Endometrium (tissue), 2 donors: ENCODE results near the gene ADSS2.
"Not testable (repeated sequence)": the region's sequence is repeated elsewhere in the genome, so short reads cannot be mapped to it uniquely, and the experiment has no call there.

ENCODE experiments used
- FAIRE-seq: peaks from 2 replicates; lab custom pipeline; 2012; peaks lifted over from hg19 to GRCh38; lab: Jason Lieb, UNC
- donor health status: control.
- donor health status: control.

Gene ADSS2

GRCh38 chr1:244395965-244396364, 55.7 kb downstream of the ADSS2 start:
- no peak for FAIRE-seq

DNA sequence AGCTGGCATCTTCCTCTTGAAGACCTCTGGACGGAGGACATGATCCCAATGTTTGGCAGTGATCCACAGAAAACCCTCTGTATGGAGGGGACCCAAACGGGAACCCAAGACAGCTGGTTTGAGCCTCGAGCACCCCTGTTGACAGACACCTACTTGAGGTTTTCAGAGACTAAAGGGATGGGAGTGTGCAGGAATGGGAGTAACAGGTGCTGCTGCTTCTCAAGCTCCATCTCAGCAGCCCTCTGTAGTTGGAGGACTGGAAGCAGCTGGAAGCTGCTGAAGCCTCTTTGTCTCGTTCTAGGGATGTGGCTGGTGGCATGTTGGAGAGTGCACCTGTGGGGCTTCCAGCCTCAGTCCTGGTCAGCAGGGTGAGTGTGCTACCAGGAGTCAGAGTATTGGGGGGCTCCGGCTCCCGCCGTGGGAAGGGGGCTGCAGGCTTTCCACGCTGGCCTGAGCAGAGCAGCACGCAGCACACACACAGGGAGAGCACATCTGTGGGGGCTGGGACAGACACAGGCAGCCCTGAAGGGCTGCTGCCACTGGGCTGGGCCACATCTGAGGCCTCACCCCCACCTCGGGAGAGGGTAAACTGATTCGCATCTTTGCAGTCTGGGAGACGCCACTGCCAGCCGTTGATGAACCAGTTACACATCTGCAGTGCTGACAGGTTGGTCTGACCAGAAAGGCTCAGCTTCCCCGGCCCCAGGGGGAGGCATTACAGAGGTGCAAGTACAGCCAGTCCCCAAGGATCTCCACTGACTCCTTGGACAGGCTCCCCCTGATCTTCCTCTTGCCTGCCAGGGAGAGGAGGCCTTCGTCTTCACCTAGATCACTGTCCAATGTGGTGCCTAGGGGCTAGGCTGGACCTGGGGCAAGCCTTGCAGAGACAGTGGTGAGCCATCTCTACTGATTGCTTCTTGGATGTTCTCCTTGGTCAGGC, 56.6 kb downstream of the ADSS2 start:
- no peak for FAIRE-seq

DNA sequence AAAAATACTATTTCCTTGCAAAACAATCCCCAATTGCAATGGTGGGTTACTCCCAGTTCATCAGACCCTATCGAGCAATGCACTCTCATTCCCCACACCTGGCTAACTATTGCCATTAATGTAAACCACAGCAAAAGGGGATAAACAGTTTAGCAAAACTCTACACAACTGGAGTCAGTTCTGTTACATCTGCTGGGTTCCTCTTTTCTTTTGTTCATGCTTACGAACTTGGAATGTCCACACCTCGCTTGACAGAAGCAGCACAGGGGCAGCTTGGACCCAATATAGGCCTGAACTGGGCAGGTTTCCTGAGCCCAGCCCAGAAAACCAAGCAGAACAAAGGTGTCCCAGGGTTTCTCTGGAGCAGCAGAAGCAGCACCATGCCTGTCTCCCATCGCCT, 57.4 kb downstream of the ADSS2 start:
- no peak for FAIRE-seq

GRCh38 chr1:244393604-244394176, 58.0 kb downstream of the ADSS2 start:
- no peak for FAIRE-seq

GRCh38 chr1:244391761-244392160, 59.9 kb downstream of the ADSS2 start:
- FAIRE-seq, result no peak

- no peak for FAIRE-seq
Measured at GRCh38 chr1:244388961-244389360, 62.7 kb downstream of the ADSS2 start.

GRCh38 chr1:244387415-244387814, 64.3 kb downstream of the ADSS2 start:
- FAIRE-seq, result no peak

GRCh38 chr1:244386595-244386994, 65.1 kb downstream of the ADSS2 start:
- no peak for FAIRE-seq

GRCh38 chr1:244384066-244384465, 67.6 kb downstream of the ADSS2 start:
- no peak for FAIRE-seq

GRCh38 chr1:244383278-244383884, 68.3 kb downstream of the ADSS2 start:
- no peak for FAIRE-seq

- FAIRE-seq, result no peak
Measured at GRCh38 chr1:244381878-244382565, 69.7 kb downstream of the ADSS2 start.

DNA sequence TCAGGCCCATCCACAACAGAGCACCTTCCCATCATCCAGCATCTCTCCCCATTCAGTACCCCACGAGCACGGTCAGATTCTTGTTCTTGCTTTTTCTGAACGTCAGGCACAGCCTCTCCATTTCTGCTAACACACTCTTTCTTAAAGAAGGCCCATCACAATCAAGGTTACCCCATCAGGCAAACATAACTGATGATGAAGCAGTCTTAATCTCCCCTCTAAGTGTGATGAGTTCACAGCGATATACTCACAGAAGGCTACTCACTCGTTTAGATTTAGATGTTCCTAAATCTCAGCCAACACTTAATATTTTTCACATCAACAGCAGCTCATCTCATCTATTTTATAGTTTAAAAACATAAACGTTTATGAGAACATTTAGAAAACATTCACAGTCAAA, 75.6 kb downstream of the ADSS2 start:
- no peak for FAIRE-seq

DNA sequence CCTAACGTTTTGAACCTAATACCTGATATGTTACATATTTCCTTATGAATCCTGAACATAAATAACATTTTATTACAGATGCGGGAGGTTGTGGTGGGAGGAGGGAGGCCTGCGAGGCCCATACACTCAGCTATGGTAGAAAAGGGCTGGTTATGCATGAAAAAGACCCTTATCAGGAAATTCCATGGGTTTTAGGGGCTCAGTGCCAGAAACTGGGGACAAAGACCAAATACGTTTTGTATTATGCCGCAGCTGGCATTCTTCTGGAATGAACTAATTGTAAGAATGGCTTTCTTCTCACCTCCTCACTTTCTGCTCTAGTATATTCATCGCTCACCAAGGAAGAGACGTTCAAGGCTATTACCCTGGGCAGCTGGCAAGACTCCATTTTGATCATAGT, 76.7 kb downstream of the ADSS2 start:
- FAIRE-seq, result no peak

- FAIRE-seq, result not testable (repeated sequence)
Measured at GRCh38 chr1:244374484-244374883, 77.2 kb downstream of the ADSS2 start.

DNA sequence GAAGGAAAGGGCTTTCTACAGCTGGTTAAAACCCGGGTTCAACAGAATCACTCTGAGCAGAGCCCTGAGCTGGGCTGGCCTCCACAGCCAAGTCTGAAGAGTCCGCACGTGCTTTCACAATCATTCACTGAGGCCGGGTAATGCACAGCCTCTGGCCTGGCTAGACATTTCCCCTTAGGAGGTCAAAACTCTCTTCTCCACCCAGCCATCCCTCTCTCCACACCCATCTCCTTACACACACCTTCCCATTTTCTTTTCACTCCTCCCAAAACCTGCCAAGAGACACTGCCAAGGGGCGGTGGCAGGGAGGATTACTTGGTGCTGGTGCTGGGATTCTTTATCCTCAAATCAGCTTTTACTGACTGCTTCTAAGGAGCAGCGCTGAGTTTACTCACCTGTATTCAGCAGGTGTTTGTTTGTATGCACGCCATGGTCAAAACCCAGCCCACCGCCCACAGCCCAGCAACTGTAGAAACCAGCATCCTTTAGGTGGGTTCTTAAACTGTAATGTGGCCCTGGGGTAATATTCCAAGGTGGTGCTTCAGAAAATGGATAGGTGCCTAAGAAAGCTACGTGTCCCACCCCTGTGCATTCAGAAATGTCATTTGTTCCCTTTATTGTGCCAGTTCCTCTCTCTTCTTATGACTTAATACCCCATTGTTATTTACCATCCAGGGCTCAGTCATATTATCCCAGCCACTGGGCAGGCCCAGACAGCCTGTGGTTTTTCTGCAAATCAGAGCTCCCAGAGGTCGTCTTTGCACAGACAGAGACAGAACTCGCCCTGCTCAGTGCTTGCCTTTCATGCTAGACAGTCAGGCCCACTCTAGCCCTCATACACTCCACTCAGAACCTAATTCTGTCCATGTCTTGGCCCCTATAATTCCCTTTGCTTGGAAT, 80.2 kb downstream of the ADSS2 start:
- FAIRE-seq, result no peak

DNA sequence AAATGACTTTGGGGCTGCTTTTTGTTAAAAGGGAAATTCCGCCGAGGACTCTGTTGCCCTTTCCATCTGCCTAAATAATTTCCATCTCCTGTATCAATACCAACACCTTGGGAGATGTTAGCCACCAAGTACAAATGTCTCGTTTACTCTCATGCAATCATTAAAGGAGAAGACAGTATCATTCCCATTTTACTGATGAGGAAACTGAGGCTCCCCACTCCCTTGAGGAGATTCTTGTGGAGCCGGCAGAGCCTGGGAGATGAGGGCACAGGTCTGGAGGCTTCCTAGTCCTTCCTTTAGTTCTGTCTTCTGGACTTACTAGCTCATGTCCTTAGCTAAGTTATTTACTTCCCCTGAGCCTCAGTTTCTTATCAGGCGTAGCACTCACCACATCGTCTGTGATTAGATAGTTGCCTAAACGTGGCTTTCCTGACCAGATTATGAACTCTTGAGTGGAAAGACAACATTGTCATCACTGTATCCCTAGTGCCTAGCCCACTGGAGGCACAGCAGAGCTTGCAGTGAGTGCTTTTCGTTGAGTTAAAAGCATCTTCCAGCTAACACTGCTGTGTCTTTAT, 81.6 kb downstream of the ADSS2 start:
- FAIRE-seq, result no peak

DNA sequence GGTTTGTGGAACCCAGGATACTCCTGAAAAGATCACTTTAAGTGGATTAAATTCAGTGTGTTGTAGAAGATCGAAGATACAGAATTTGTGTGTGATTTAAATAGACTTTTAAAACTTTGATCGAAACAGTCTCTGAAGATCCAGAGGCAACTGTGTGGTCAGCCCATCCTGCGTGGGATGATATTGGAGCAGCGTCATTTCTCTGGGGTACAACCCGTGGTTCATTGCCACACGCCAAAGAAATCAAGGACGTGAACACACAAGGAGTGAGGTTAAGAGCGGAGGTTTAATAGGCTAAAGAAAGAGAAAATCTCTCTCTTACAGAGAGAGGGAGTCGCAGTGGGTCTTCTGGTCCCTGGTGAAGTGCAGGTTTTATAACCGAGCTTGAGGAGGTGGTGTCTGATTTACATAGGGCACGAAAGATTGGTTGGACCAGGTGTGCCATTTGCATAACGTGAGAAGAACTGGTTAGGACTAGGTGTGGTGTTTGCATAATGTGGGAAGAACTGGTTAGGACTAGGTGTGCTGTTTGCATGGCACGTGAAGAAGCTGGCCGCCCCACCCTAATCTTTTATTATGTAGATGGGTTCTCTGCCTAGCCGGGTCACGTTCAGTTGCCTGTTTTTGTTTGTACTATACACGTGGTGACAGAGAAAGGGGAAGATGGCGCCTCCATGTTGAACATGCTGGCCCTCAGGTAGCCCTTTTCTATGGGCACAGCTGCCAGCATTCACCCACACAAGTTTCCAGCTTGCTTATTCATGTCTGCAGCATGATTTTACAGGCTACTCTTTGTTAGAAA, 82.3 kb downstream of the ADSS2 start:
- FAIRE-seq, result no peak

DNA sequence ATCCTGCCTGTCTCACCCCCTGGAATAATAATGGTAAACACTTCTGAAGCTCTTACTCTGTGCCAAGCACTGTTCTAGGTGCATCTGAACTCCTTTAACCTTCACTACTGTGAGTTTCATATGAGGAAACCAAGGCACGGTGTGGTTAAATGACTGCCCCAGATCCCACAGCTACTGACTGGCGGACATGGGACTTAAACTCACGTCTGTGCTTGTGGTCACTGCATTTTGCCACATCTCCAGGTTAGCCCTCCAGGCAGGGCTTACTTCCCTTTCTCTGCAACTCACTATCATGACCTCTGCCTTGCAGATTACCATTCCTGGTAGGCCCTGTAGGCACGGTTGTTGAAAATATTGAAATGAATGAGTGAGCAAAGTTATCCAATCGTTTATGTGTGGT, 83.4 kb downstream of the ADSS2 start:
- FAIRE-seq, result no peak

DNA sequence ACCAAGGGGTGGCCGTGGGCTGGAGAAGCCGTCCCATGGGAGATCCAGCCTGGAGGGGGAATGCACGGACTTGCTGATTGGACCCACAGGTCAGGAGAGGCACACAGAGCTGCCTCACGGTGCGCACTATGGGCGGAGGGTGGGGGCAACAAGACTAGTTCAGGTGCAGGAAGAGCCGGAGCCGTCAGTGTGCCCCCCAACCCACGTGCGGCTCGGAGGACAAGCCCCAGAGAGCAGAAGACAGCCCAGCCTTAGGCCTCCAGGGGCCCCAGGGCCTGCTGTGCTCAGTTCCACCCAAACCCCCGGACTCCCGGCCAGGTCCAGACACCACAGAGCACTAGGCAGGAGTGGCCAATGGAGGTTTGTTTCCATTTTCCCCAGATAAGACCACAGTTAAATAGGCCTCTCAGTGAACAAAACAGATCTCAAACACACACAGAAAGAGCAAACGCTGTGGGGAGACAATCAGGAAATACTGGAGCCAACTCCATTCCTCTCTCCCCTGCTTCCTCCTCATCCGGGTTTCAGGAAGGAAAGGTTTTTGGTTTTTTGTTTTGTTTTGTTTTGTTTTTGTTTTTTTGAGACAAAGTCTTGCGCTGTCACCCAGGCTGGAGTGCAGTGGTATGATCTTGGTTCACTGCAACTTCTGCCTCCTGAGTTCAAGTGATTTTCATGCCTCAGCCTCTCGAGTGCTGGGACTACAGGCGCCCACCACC, 84.2 kb downstream of the ADSS2 start:
- no peak for FAIRE-seq

GRCh38 chr1:244365809-244366208, 85.9 kb downstream of the ADSS2 start:
- FAIRE-seq, result no peak
